Right lobe of liver (tissue), 4 donors: ENCODE results near the gene CNPY1.

Experiments
- CTCF ChIP-seq, 4 donors: fragments of 200-600 bp in 3 of 4; fragments of 450-650 bp in 1 of 4; IDR thresholded peaks; one replicate each; pipeline versions ENCODE4 v1.5.1 to v1.8.0; 2016 to 2022; ENCODE audit warnings: antibody characterized with exemption in 4 of 4, mild to moderate bottlenecking in 2 of 4
- POLR2A ChIP-seq: fragments of 450-650 bp; IDR thresholded peaks from one replicate; pipeline ENCODE4 v1.6.1; 2017; ENCODE audit warnings: antibody characterized with exemption, mild to moderate bottlenecking
- donor health status: DM: no; HTN: no; CAD: no.
- donor health status: DM: no; HTN: no; CAD: no.
- donor health status: DM: no; HTN: yes; CAD: no.

- TF ChIP-seq CTCF (IDR thresholded peaks at IDR 0.05) (no peak), POLR2A (no peak)
Observed at GRCh38 chr7:155571581-155572345, 25.4 kb upstream of the CNPY1 start.
